Stimulated activated CD4-positive, alpha-beta T cell treated with anti-CD3 and anti-CD28 coated beads, Interleukin-4, amount 100 ng/mL, for 24 hours (primary cell): ENCODE results near the gene EAF2.
"Not testable (repeated sequence)": the region's sequence is repeated elsewhere in the genome, so short reads cannot be mapped to it uniquely, and the experiment has no call there.

ENCODE experiments used
- DNase-seq: peaks from one replicate; pipeline ENCODE4 v3.0.0-alpha.2; 2020

Gene EAF2

GRCh38 chr3:121834671-121835464 is at the start of gene EAF2, which contains the start of gene IQCB1:
Gene EAF2, plus strand, starts transcription at chr3:121835209. Its CDS starts 77 bp downstream, at chr3:121835286.
Gene IQCB1, minus strand, starts transcription at chr3:121835060. Its CDS starts 6,100 bp downstream, at chr3:121828960.
- peak; percentile 95 for DNase-seq

GRCh38 chr3:121786485-121786884 is 48.5 kb upstream of the EAF2 start:
- no peak for DNase-seq

- no peak for DNase-seq
Observed at GRCh38 chr3:121793078-121793477, 41.9 kb upstream of the EAF2 start.

GRCh38 chr3:121794264-121794983 is 40.6 kb upstream of the EAF2 start:
- no peak for DNase-seq

GRCh38 chr3:121796970-121797369 is 38.0 kb upstream of the EAF2 start:
- DNase-seq: no peak

- no peak for DNase-seq
Observed at GRCh38 chr3:121800906-121801305, 34.1 kb upstream of the EAF2 start.

GRCh38 chr3:121803771-121804320 is 31.2 kb upstream of the EAF2 start:
- no peak for DNase-seq

- no peak for DNase-seq
Observed at GRCh38 chr3:121809249-121809648, 25.8 kb upstream of the EAF2 start.

- DNase-seq: no peak
Observed at GRCh38 chr3:121817753-121818152, 17.3 kb upstream of the EAF2 start.

GRCh38 chr3:121818578-121818977 is 16.4 kb upstream of the EAF2 start:
- DNase-seq: no peak

GRCh38 chr3:121819236-121819635 is 15.8 kb upstream of the EAF2 start:
- no peak for DNase-seq

GRCh38 chr3:121821421-121822199 is 13.4 kb upstream of the EAF2 start:
- no peak for DNase-seq

- no peak for DNase-seq
Observed at GRCh38 chr3:121822973-121823372, 12.0 kb upstream of the EAF2 start.

GRCh38 chr3:121834157-121834670 is 795 bp upstream of the EAF2 start:
- no peak for DNase-seq

- DNase-seq: no peak
Observed at GRCh38 chr3:121835465-121835801, 424 bp downstream of the EAF2 start.

GRCh38 chr3:121836064-121836463 is 1.1 kb downstream of the EAF2 start:
- no peak for DNase-seq

- DNase-seq: no peak
Observed at GRCh38 chr3:121836481-121836880, 1.5 kb downstream of the EAF2 start.

- no peak for DNase-seq
Observed at GRCh38 chr3:121839962-121840361, 5.0 kb downstream of the EAF2 start.

GRCh38 chr3:121844892-121845291 is 9.9 kb downstream of the EAF2 start:
- no peak for DNase-seq

- no peak for DNase-seq
Observed at GRCh38 chr3:121852256-121852655, 17.2 kb downstream of the EAF2 start.

GRCh38 chr3:121855555-121855954 is 20.5 kb downstream of the EAF2 start:
- DNase-seq: no peak

GRCh38 chr3:121857778-121858177 is 22.8 kb downstream of the EAF2 start:
- DNase-seq: not testable (repeated sequence)

- not testable (repeated sequence) for DNase-seq
Observed at GRCh38 chr3:121863247-121863646, 28.2 kb downstream of the EAF2 start.
